Activated T-cell treated with anti-CD3 and anti-CD28 coated beads, Interleukin-2, amount 50 U/mL, for 24 hours (primary cell): ENCODE data around the gene DLG2.
"Not testable (repeated sequence)": the region's sequence is repeated elsewhere in the genome, so short reads cannot be mapped to it uniquely, and the experiment has no call there.

ENCODE experiments used
- DNase-seq: peaks from one replicate; pipeline ENCODE4 v3.0.0-alpha.2; 2020
- H3K27ac Mint-ChIP-seq: 2 replicates; pipeline ENCODE4 v1.8.0; 2020; ENCODE audit warnings: mild to moderate bottlenecking, mixed read lengths
- H3K27me3 Mint-ChIP-seq: 2 replicates; pipeline ENCODE4 v1.8.0; 2020; ENCODE audit warnings: mixed read lengths
- H3K36me3 Mint-ChIP-seq: 2 replicates; pipeline ENCODE4 v1.8.0; 2020; ENCODE audit warnings: low read depth, mixed read lengths
- H3K4me1 Mint-ChIP-seq: 2 replicates; pipeline ENCODE4 v1.8.0; 2020; ENCODE audit warnings: low read depth, mixed read lengths
- H3K4me3 Mint-ChIP-seq: 2 replicates; pipeline ENCODE4 v1.8.0; 2020; ENCODE audit warnings: mild to moderate bottlenecking, moderate library complexity, mixed read lengths
- H3K9me3 Mint-ChIP-seq: 2 replicates; pipeline ENCODE4 v1.8.0; 2020; ENCODE audit warnings: mixed read lengths

DLG2 gene

DNA sequence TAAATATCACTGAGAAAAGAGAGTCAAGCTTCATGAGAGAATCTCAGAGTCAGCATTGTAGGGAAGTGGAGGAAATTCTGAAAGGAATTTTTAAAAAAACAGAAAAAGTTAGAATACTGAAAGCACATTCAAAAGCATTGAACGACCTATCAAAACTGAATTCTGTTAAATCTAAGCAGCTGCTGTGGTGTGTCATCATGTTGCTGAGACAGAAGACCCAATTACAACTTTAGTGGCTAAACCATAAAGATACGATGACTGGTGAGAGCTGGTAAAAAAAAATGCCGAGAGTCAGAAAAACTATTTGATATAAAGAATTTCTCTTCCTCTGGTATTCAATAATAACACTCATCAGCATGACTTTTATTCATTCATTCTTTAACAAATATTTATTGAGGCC lies 220.8 kb downstream of the DLG2 start:
- no peak overlapping the region for H3K27ac Mint-ChIP-seq
- no peaks in the 10 kb centered on the region for H3K27me3 Mint-ChIP-seq
- H3K9me3 Mint-ChIP-seq: peaks cover 34% of the 10 kb centered on the region
- H3K4me3 Mint-ChIP-seq: no peak overlapping the region
- no peak for DNase-seq
- H3K36me3 Mint-ChIP-seq: no peaks in the 10 kb centered on the region
- H3K4me1 Mint-ChIP-seq: no peaks in the 10 kb centered on the region

GRCh38 chr11:85395515-85396055 lies 231.6 kb downstream of the DLG2 start:
- H3K27ac Mint-ChIP-seq, H3K27me3 Mint-ChIP-seq, H3K36me3 Mint-ChIP-seq, H3K4me3 Mint-ChIP-seq, DNase-seq, H3K4me1 Mint-ChIP-seq: not testable (repeated sequence)
- H3K9me3 Mint-ChIP-seq: peaks cover 60% of the 10 kb centered on the region

DNA sequence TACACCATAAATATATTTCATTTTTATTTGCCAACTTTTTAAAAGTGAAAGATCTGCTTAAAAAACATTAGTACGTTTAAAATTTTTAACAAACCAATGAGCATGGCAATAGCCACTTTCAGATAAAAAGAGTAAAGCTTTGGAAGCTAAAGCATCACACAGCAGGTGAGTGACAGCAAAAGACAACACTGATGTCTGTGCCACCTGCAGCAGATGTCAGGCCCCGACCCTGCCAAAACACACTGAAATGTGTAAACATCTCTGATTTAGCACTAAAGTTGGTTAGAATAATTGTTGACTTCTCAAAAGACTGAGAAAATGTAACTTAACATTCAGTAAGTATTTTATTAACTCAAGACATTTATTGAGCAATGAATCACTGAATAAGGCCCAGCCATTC lies 232.9 kb downstream of the DLG2 start:
- Mint-ChIP-seq H3K4me3 (no peak overlapping the region), H3K27me3 (no peaks in the 10 kb centered on the region), H3K9me3 (peaks cover 68% of the 10 kb centered on the region), H3K36me3 (no peaks in the 10 kb centered on the region), H3K27ac (no peak overlapping the region), H3K4me1 (no peaks in the 10 kb centered on the region)
- DNase-seq: no peak

DNA sequence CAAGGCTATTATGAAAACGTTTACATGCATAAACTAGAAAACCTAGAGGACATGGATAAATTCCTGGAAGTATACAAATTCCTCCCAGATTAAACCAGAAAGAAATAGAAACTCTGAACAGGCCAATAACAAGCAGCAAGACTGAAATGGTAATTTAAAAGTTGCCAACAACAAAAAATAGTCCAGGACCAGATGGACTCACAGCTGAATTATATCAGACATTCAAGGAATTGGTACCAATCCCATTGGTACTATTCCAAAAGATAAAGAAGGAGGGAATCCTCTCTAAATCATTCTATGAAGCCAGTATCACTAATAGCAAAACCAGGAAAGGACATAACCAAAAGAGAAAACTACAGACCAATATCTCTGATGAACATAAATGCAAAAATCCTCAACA lies 236.0 kb downstream of the DLG2 start:
- Mint-ChIP-seq H3K27me3 (no peaks in the 10 kb centered on the region), H3K4me3 (no peak overlapping the region), H3K36me3 (no peaks in the 10 kb centered on the region), H3K4me1 (no peaks in the 10 kb centered on the region), H3K27ac (no peak overlapping the region), H3K9me3 (peaks cover 44% of the 10 kb centered on the region)
- DNase-seq: no peak

DNA sequence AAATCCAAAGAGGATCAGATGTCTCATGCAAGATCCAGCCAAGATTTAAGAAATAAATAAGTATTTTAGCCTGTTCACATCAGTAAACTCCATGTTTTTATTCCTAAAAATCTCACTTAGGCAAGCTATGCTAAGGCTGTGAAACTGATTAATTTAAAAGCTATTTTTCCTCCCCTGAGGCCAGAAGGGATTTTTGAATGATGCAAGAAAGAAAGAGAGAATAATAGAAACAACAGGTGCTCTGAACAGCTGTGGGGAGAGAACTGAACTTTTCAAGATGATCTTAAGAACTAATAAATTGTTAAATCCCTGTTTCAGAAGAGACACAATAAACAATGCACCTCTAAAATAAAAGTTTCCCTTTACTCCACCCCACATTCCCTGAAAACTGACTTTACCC lies 241.6 kb downstream of the DLG2 start:
- no peak for DNase-seq
- Mint-ChIP-seq H3K27me3 (no peaks in the 10 kb centered on the region), H3K4me3 (no peak overlapping the region), H3K4me1 (no peaks in the 10 kb centered on the region), H3K36me3 (no peaks in the 10 kb centered on the region), H3K9me3 (peaks cover 37% of the 10 kb centered on the region), H3K27ac (no peak overlapping the region)

DNA sequence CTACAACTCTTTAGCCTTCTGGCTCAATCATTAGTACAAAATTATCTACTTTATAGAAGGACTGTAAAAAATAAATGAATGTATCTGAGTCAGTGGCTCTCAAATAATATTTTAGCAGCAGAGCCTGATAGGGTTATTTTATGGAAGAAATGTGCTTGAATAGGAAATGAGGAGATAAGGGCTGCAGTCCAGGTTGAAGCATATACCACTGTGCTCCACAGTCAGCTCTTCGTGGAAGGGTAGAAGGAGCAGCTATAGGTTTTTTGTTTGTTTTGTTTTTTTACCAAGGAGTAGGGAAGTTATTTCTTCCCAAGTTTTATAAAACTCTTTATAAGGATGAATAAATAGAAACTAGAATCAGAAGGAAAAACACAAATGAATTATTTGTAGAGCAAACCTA lies 242.0 kb downstream of the DLG2 start:
- H3K36me3 Mint-ChIP-seq: no peaks in the 10 kb centered on the region
- no peaks in the 10 kb centered on the region for H3K4me1 Mint-ChIP-seq
- DNase-seq: no peak
- no peak overlapping the region for H3K27ac Mint-ChIP-seq
- no peak overlapping the region for H3K4me3 Mint-ChIP-seq
- peaks cover 38% of the 10 kb centered on the region for H3K9me3 Mint-ChIP-seq
- H3K27me3 Mint-ChIP-seq: no peaks in the 10 kb centered on the region

DNA sequence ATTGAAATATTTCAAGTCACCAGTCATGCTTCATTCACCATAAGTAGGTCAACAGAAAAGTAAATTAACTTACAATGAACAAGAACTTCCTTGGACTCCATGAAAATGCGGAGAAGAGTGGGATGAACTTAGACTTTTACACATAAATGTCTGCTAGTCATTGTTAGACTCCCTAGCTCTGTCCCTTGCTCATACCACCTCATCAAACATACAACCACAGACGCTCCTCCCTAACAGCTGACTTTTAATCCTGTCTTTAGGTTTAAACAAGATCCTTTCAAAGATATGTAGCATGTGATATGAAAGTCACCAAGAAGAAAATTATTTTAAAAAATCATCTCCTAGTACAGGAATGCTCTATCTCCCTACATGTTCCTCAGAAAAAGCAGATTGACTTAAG lies 248.1 kb downstream of the DLG2 start:
- Mint-ChIP-seq H3K4me3 (no peak overlapping the region), H3K4me1 (no peaks in the 10 kb centered on the region), H3K27ac (no peak overlapping the region), H3K27me3 (no peaks in the 10 kb centered on the region), H3K9me3 (peaks cover 46% of the 10 kb centered on the region), H3K36me3 (no peaks in the 10 kb centered on the region)
- DNase-seq: no peak

DNA sequence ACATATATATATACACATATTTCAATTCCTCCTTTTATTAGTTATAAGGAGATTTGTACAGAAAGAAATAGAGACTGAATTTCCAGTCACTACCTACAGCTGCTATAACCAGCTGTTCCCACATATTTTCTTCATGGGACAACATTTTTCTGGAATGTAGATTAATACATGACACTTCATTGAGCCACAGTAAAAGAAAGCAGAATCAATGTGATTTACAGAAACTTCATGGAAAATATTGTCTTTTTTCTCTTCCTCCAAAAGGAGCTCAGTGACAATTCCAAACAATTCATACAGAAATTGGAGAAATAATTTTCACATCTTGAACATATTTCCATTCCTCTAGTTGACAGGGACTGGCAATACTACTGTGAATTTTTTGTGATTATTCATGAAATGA lies 249.2 kb downstream of the DLG2 start:
- no peaks in the 10 kb centered on the region for H3K36me3 Mint-ChIP-seq

GRCh38 chr11:85359859-85360258 lies 267.3 kb downstream of the DLG2 start:
- Mint-ChIP-seq H3K27me3 (no peaks in the 10 kb centered on the region), H3K27ac (no peak overlapping the region), H3K9me3 (peaks cover 34% of the 10 kb centered on the region), H3K4me1 (no peaks in the 10 kb centered on the region), H3K36me3 (no peaks in the 10 kb centered on the region), H3K4me3 (no peak overlapping the region)
- no peak for DNase-seq

More for the DNA sequence above, 249.2 kb downstream of the DLG2 start:
- H3K4me1 Mint-ChIP-seq: no peaks in the 10 kb centered on the region
- peaks cover 44% of the 10 kb centered on the region for H3K9me3 Mint-ChIP-seq
- H3K27me3 Mint-ChIP-seq: no peaks in the 10 kb centered on the region
- no peak overlapping the region for H3K4me3 Mint-ChIP-seq
- DNase-seq: no peak
- H3K27ac Mint-ChIP-seq: no peak overlapping the region

GRCh38 chr11:85355921-85356320 lies 271.2 kb downstream of the DLG2 start:
- no peak for DNase-seq
- Mint-ChIP-seq H3K4me1 (no peaks in the 10 kb centered on the region), H3K36me3 (no peaks in the 10 kb centered on the region), H3K27ac (no peak overlapping the region), H3K4me3 (no peak overlapping the region), H3K27me3 (no peaks in the 10 kb centered on the region), H3K9me3 (peaks cover 32% of the 10 kb centered on the region)

DNA sequence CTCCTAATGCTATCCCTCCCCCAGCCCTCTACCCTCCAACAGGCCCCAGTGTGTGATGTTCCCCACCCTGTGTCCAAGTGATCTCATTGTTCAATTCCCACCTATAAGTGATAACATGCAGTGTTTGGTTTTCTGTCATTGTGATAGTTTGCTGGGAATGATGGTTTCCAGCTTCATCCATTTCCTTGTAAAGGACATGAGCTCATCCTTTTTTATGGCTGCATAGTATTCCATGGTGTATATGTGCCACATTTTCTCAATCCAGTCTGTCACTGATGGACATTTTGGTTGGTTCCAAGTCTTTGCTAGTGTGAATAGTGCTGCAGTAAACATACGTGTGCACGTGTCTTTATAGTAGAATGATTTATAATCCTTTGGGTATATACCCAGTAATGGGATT lies 277.6 kb downstream of the DLG2 start:
- H3K36me3 Mint-ChIP-seq, H3K4me3 Mint-ChIP-seq, H3K4me1 Mint-ChIP-seq, H3K27me3 Mint-ChIP-seq, DNase-seq, H3K27ac Mint-ChIP-seq: not testable (repeated sequence)
- peaks cover 43% of the 10 kb centered on the region for H3K9me3 Mint-ChIP-seq

- Mint-ChIP-seq H3K9me3 (peaks cover 43% of the 10 kb centered on the region), H3K36me3 (no peaks in the 10 kb centered on the region)
Observed at GRCh38 chr11:85348945-85349344, 278.2 kb downstream of the DLG2 start.

DNA sequence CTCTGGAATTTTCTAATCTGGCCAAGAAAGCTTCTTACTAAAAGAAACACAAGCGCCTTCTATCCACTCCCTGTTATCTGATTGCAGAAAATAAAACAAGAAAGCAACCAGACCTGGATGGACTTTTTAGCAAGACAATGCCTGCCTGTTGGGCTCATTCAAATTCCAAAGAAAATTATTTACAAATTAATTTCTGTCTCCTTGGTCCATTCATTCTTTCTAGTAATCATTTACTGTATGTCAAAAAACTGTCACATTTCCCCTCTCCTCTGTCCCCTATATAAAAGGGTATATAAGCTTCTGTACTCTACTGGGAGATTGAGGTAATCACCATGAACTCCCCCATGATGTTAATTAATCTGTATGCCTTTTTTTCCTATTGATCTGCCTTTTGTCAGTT lies 279.9 kb downstream of the DLG2 start:
- Mint-ChIP-seq H3K4me3 (no peak overlapping the region), H3K4me1 (no peaks in the 10 kb centered on the region), H3K36me3 (no peaks in the 10 kb centered on the region), H3K9me3 (peaks cover 49% of the 10 kb centered on the region), H3K27ac (no peak overlapping the region), H3K27me3 (no peaks in the 10 kb centered on the region)
- DNase-seq: no peak

More at GRCh38 chr11:85348945-85349344, 278.2 kb downstream of the DLG2 start:
- DNase-seq: no peak
- Mint-ChIP-seq H3K27me3 (no peaks in the 10 kb centered on the region), H3K4me3 (no peak overlapping the region), H3K4me1 (no peaks in the 10 kb centered on the region), H3K27ac (no peak overlapping the region)

GRCh38 chr11:85346484-85346883 lies 280.7 kb downstream of the DLG2 start:
- Mint-ChIP-seq H3K9me3 (peaks cover 49% of the 10 kb centered on the region), H3K27ac (no peak overlapping the region)
- DNase-seq: no peak

GRCh38 chr11:85340846-85341245 lies 286.3 kb downstream of the DLG2 start:
- not testable (repeated sequence) for DNase-seq, H3K4me1 Mint-ChIP-seq, H3K27me3 Mint-ChIP-seq, H3K4me3 Mint-ChIP-seq, H3K36me3 Mint-ChIP-seq, H3K27ac Mint-ChIP-seq
- peaks cover 41% of the 10 kb centered on the region for H3K9me3 Mint-ChIP-seq

More at GRCh38 chr11:85346484-85346883, 280.7 kb downstream of the DLG2 start:
- no peaks in the 10 kb centered on the region for H3K27me3 Mint-ChIP-seq
- no peaks in the 10 kb centered on the region for H3K4me1 Mint-ChIP-seq
- no peak overlapping the region for H3K4me3 Mint-ChIP-seq
- no peaks in the 10 kb centered on the region for H3K36me3 Mint-ChIP-seq

DNA sequence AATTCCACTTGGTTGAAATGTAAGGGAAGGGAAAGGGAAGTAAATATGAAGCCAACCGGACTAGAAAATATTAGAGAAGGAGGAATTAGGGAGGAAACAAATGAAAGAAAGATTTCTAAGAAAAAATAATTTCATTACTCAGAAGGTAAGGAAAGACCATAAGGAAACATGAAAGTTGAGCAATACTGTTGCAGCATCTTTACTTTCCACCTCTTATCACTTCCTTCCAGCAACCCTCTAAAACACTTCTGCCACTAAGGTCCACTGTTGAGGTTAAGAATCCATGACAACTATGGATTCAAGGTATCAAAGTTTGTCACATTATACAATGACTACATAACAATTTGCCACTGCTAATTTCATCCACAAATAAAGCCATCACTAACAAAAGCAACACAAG lies 308.6 kb downstream of the DLG2 start:
- H3K27ac Mint-ChIP-seq: no peak overlapping the region
- peaks cover 14% of the 10 kb centered on the region for H3K9me3 Mint-ChIP-seq
- H3K4me1 Mint-ChIP-seq: no peaks in the 10 kb centered on the region

More for the DNA sequence above, 308.6 kb downstream of the DLG2 start:
- no peak for DNase-seq
- no peak overlapping the region for H3K4me3 Mint-ChIP-seq
- no peaks in the 10 kb centered on the region for H3K36me3 Mint-ChIP-seq
- no peaks in the 10 kb centered on the region for H3K27me3 Mint-ChIP-seq
